HuH-7.5 (cell line): Measurements from ENCODE around the gene KRTAP10-2.
"Not testable (repeated sequence)": the region's sequence is repeated elsewhere in the genome, so short reads cannot be mapped to it uniquely, and the experiment has no call there.

Experiments used
- DNase-seq: peaks from one replicate; pipeline ENCODE4 v3.0.0; 2011; ENCODE audit warnings: low spot score

The KRTAP10-2 gene

GRCh38 chr21:44583089-44583799, 31.9 kb upstream of the KRTAP10-2 start:
- DNase-seq: no peak

GRCh38 chr21:44582055-44582454, 30.8 kb upstream of the KRTAP10-2 start:
- no peak for DNase-seq

- DNase-seq: no peak
Measured at GRCh38 chr21:44581158-44581557, 29.9 kb upstream of the KRTAP10-2 start.

GRCh38 chr21:44580231-44580821, 29.0 kb upstream of the KRTAP10-2 start, which contains the start of gene KRTAP10-5:
KRTAP10-5 (minus strand) TSS chr21:44580604; CDS start chr21:44580578, 26 bp downstream.
- DNase-seq: not testable (repeated sequence)

GRCh38 chr21:44579833-44580144, 28.5 kb upstream of the KRTAP10-2 start:
- no peak for DNase-seq

GRCh38 chr21:44579056-44579832, 27.9 kb upstream of the KRTAP10-2 start:
- no peak for DNase-seq

GRCh38 chr21:44578371-44579055, 27.2 kb upstream of the KRTAP10-2 start:
- no peak for DNase-seq

GRCh38 chr21:44576025-44576420, 24.7 kb upstream of the KRTAP10-2 start:
- no peak for DNase-seq

GRCh38 chr21:44575307-44576024, 24.2 kb upstream of the KRTAP10-2 start:
- DNase-seq: no peak

- DNase-seq: no peak
Measured at GRCh38 chr21:44574457-44575306, 23.4 kb upstream of the KRTAP10-2 start.

- DNase-seq: not testable (repeated sequence)
Measured at GRCh38 chr21:44573630-44574456, 22.5 kb upstream of the KRTAP10-2 start, which contains the start of gene KRTAP10-4. KRTAP10-4 (plus strand) TSS chr21:44573729; CDS start chr21:44573759, 30 bp downstream.

- no peak for DNase-seq
Measured at GRCh38 chr21:44572959-44573583, 21.8 kb upstream of the KRTAP10-2 start.

- DNase-seq: no peak
Measured at GRCh38 chr21:44571844-44572782, 20.8 kb upstream of the KRTAP10-2 start.

GRCh38 chr21:44571296-44571695, 20.0 kb upstream of the KRTAP10-2 start:
- DNase-seq: no peak

GRCh38 chr21:44569861-44570517, 18.7 kb upstream of the KRTAP10-2 start:
- DNase-seq: no peak

- no peak for DNase-seq
Measured at GRCh38 chr21:44568667-44569556, 17.6 kb upstream of the KRTAP10-2 start.

- no peak for DNase-seq
Measured at GRCh38 chr21:44568261-44568660, 17.0 kb upstream of the KRTAP10-2 start.
